Left colon (tissue), 2 donors: ENCODE results near the gene SCP2. TPM values are rescaled to one million over a fixed set of nuclear protein-coding genes. Genes with fewer than 3 reads are reported as not detected.

Experiments
- ATAC-seq: fragments of 200-7000 bp; cut with Tn5 transposase; one replicate; pipeline ENCODE4 v1.9.1; 2020; ENCODE audit warnings: mild to moderate bottlenecking, moderate library complexity
- DNase-seq, 2 donors: peaks; one replicate each; pipeline ENCODE4 v3.0.0-alpha.2; 2020
- intact Hi-C, 2 donors: fragments of 100-400 bp; cut with DNase I in 1 of 2; cut with micrococcal nuclease in 1 of 2; formaldehyde crosslinking; loops; one replicate each; pipeline versions ENCODE4 v1.11.2 to v1.14.0; 2022; cut with DNase I, micrococcal nuclease
- total RNA-seq, 2 donors: library from RNA; stranded (reverse); fragmentation: NEBNext Ultra II Directional; extraction: Animal tissue kit (Norgen Biotek cat#: 25700); gene quantifications; one replicate each; pipeline ENCODE4 v1.2.1, GENCODE V29; 2021
- donor health status: DM: no; HTN: no; CAD: no.
- donor health status: DM: yes; HTN: yes; CAD: no.

Gene SCP2
- total RNA-seq, 2 donors from 2014 or later = 303 to 312 TPM

DNA sequence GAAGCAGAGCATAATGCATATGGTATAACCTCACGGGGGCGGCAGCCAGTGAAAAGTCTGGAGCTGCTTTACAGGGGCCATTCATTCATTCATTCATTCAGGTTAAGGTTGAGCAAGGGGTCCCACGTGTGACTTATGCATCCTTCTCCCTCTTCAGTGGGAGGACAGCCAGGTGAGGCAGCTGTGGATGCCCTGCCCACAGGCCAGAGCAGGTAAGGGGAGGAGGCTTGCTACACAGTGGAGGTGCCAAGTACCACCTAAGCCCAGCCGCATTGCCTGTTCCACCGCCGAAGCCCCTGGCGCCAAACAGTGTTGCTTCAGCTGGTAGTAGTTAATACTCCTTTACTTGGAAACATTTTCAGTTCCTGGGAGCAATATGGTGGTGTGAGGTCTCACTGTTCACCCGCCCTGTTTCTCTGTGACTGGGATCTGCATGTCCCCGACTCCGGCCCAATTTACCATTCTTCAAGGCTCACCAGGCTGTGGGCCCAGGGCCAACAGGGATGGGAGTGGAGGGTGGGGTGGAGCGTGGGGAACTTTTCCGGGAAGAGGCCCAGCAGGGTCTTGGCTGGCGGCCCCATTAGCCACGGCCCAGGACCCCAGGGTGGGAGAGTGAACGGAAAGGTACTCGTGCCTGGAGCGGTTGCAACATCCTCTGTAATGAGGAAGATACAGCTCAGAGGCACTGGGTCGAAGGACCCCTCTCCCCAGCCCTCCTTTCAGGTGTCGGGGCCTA, 134.2 kb downstream of the SCP2 start:
- intact Hi-C loops = no loop called here
- ATAC-seq (no peak), DNase-seq (no peak)

DNA sequence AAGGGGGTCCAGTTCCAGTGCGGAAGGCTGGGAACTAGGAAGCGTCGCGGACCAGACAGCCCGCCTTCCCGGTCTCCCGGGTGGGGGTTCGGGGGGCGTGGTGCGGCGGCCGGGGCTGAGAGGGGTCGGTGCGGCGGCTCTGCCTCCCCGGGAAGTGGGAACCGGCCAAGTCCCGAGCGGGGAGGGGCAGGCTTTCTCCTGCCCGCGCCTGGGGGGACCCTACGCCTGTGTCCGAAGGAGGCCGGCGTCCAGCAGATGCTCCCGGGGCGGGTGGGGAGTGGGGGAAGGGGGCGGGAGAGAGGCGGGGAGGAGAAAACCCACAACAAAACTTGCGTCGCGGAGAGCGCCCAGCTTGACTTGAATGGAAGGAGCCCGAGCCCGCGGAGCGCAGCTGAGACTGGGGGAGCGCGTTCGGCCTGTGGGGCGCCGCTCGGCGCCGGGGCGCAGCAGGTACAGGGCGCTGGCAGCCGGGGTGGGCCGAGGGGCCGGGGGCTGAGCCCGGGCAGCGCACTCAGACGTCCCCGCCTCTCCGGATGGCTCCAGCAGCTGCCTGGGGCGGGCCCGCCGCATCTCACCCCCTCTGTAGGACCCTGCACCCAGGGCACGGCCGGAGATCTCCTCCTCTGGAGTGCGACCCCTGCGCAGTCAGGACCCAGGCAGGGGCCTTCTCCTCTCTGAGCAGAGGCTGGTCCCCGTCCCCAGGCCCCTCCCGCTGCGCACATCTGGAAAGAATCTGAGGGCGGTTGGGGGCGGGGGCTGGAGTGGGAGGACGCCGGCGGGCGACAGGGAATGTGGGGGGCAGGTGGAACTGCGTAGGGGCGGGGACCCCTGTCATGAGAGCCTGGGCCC, 135.0 kb downstream of the SCP2 start, which contains the start of gene PODN:
Gene PODN, plus strand, starts transcription at position 355 of the 849 bp plus-strand sequence. CDS start 7,643 bp downstream, outside the sequence.
- DNase-seq (peak in 1 of 2 donors; percentile 20), ATAC-seq (peak; percentile 31)
- intact Hi-C loops = no loop called here

DNA sequence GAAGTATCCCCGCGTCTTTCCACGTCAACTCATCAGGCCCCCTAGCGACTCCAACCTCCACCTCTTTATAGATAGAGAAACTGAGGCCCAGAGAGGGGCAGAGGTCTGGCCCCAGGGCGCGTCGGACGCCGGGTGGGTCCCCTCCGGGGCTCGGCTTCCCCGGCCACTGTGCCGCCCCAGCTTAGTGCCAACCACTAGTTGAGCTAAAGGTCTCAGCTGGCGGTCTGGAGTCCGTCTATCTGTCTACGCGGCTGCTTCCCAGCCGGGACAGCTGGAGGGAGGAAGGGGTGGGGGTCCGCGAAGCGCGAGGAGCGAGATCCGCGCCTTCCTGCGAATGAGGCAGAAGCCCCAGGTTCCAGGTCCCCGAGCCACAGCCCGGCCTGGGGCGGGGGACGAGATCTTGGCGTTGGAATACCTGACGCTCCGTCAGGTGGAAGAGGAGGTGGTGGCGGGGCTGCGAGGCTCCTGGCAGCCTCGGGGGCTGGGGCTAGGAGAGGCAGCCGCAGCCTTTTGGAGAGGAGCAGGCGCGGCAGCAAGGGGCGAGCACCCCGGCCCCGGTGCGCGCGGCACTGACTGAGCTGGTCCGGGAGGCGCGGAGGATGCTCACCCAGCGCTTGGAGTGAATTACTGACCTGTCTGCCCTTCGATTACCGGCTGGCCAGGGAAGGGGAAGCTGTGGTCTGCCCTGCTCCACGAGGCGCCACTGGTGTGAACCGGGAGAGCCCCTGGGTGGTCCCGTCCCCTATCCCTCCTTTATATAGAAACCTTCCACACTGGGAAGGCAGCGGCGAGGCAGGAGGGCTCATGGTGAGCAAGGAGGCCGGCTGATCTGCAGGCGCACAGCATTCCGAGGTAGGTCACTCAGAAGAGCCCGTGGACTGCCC, 135.9 kb downstream of the SCP2 start:
- intact Hi-C loops = no loop called here
- ATAC-seq (no peak), DNase-seq (no peak)

DNA sequence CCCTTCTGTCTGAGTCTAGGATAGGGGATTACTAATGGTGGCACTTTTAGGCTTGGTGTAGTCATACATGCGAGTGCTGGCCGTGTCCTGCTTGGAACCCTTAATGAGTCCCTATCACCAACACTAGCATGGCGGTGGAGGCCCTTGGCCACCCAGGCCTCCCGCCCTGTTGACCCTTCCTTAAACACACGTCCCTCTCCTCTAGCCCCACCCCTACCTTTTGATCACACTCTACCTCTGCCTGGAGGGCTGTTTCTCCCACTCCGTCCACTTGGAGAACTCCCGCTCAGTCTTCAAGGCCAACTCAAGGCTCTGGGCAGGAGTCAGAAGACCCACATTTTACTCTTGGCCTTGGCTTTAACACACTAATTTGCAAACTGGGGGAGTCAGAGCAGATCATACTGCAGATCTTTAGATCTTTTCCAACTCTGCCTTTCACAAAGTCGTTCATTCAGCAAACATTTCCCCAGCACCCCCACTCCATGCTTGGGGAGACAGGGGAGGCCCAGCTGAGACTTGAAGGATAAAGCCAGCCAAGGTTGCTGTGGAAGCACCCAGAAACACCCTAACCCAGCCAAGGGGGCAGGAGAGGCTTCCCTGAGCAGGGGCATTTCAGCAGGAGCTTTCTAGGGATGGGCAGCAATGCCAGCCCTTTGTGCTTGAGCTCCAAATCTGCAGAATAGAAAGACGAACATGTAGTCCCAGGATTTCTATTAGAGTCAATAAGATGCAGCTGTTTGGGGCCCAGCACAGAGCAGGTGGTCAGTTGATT, 136.9 kb downstream of the SCP2 start:
- intact Hi-C loops = no loop called here
- DNase-seq (no peak), ATAC-seq (no peak)

DNA sequence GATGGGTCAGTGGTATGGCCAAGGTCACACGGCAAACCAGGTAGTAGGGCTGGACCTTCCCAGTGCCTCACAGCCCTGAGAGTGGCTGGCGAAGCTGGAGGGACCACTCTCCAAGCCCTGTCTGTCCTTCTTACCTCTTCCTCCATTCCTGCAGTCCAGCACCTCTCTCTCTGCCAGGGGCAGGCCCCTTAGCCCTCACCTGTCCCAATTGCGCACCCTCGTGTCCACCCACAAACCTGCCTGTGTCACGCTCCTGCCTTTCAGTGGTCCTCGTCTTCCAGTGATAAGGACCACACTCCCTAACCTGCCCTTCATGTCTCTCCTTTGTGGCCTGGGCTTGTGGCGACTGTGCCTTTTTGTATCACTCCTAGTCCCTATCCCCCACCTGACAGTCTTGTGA, 138.3 kb downstream of the SCP2 start:
- DNase-seq (no peak), ATAC-seq (no peak)
- intact Hi-C loops = no loop called here

DNA sequence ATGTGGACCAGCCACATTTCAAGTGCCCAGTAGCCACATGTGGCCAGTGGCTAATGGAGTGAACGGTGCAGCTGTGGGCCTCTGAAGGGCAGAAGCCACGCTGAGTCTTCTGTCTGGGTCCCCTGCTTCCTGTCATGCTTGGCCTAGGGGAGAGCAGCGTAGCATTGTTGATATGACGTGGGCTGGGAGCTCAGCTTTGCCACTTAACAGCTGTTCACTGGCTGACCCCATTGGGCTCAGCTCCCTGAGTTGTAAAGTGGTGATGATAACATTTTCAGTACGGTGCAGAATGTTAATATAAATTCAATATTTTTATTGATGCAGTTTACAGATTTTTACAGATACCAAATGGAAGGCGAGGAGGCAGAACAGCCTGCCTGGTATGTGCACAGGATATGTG, 139.4 kb downstream of the SCP2 start:
- intact Hi-C loops = no loop called here
- ATAC-seq (no peak), DNase-seq (no peak)

DNA sequence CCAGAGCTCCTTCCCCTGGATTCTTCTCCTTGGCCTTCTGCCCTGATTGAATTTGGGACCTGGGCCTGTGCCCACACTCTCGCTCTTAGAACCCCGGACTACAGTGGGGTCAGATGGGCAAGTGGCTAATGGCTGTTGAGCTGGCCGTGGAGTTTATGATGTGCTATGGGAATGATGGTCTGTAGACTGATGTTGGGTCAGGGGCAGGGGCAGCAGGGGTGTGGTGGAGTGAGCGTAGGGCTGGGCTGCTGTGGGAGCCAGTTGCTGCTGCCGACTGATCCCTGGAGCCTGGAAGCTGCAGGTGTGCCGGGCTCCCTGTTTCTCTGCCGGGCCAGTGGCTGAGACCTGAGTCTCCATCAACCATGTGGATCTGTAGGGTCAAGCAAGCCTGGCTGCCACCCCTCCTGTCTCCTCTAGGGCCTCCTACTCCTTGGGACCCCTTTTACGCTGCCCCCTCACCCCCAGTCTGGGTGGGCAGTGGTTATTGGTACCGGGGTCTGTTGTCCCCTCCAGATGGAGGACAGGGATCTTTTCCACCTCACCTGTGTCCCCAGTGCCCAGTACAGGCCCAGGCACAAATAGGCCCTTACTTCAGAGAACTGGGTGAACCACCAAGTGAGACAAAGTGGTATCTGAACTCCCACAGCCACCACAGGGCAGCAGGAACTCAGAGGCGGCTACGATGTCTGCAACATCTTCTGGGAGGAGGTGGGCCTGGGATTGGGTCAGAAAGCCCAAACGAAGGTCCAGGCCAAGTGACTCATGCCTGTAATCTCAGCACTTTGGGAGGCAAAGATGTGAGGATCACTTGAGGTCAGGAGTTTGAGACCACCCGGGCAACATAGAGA, 140.0 kb downstream of the SCP2 start:
- no peak for ATAC-seq
- intact Hi-C loops = no loop called here
- no peak for DNase-seq

DNA sequence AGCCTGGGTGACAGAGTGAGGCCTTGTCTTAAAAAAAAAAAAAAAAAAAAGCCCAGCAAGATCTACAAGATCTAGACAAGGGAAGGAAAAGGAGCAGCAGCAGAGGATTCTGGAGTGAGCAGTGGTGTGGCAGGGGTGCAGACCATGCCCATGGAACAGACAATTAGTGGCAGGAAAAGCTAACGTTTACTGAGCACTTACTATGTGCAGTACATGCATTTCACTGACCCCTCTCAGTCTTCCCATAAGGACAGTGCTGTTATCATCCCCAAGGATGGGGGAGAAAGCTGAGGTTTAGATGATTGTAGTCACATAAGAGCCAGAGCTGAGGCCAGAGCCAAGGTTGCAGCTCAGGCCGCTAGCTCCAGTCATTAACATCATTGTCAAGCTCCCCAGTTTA, 140.8 kb downstream of the SCP2 start:
- DNase-seq (no peak), ATAC-seq (no peak)
- intact Hi-C loops = no loop called here

DNA sequence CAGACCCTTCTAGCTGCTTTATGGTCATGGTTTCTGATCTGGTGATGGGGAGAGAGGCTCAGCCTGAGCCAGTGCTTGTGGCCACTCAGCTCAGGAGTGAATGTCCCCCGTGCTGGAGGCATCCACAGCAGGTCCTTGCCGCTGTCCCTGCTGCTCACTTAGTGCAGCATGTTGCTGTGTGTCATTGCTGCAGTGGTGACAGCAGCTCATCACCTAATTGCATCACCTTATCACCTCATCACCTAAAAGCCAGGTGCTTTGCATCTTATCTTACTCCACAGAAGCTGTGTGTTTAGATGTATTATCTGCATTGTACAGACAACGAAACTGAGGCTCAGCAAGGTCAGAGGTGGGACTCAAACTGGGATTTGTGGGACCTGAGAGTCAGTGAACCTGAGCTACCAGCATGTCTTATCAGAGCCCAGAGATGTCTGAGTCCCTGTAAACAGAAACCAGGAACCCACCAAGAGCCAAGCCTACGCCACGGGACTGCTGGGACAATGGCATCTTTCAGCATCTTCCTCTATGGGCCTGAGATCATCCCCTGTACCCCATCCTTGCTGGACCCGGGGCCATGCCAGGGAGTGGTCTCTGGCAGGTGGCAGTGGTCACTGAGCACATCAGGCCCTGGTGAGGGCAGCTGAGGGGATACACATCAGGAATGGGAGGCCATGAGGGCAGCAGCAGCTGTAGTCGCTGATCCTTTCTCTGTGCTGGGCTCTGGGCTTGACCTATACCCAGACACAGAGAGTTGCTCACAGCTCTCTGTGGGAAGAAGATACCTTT, 141.4 kb downstream of the SCP2 start:
- intact Hi-C loops = no loop called here
- no peak for DNase-seq
- no peak for ATAC-seq

DNA sequence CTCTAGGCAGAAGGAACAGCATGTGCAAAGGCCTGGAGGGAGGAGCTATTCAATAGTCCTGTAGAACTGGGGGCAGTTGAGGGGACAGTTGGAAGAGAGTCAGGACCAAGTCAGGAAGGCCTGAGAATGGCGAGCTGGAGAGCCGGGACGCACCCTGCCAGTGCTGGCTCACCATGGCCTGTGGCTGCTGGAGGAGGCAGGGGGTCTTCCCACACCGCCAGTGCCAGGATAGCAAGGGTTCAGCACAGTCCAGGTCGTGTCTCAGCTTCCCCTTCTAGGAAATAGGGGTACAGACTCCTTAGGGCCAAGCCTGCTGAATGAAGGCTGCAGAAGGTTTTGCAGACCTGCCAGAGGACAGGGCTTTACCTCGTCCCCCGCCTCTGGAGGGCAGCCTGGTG, 142.2 kb downstream of the SCP2 start:
- intact Hi-C loops = no loop called here
- ATAC-seq = no peak
- DNase-seq = no peak

DNA sequence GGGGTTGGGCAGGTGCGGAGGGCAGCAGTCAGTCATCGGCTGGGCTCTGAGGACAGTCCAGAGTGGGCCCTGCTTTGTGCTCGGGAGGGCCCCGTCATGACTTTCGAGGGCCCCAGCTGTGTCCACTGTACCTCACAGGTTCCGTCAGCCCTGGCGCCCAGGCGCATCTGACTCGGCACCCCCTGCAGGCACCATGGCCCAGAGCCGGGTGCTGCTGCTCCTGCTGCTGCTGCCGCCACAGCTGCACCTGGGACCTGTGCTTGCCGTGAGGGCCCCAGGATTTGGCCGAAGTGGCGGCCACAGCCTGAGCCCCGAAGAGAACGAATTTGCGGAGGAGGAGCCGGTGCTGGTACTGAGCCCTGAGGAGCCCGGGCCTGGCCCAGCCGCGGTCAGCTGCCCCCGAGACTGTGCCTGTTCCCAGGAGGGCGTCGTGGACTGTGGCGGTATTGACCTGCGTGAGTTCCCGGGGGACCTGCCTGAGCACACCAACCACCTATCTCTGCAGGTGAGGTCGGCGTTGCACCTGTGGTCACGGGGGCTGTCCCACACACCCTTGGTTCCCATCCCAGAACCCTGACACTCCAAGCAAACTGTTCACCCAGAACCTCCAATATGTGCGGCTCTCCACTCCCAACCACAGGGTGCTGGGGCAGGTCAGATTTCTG, 142.7 kb downstream of the SCP2 start:
- DNase-seq = no peak
- intact Hi-C loops = no loop called here
- ATAC-seq = no peak

DNA sequence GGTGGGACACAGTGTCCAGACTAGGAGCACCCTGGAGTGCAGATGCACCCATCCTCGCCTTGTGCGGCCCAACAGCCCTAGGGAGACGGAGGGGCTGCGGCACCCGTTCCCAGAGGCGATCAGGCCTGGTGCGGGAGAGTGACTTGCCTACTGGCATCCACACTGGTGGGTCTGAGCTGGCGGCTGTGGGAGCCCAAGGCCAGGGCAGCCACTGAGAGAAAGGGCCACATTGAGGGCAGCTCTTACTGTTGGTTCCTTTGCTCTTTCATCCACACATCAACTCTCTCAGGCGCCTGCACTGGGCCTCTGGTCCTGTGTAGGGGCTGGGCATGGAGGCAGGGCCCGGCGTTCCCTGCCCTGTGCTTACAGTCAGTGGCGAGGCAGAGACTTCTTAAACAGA, 143.5 kb downstream of the SCP2 start:
- intact Hi-C loops = no loop called here
- DNase-seq (no peak), ATAC-seq (no peak)

DNA sequence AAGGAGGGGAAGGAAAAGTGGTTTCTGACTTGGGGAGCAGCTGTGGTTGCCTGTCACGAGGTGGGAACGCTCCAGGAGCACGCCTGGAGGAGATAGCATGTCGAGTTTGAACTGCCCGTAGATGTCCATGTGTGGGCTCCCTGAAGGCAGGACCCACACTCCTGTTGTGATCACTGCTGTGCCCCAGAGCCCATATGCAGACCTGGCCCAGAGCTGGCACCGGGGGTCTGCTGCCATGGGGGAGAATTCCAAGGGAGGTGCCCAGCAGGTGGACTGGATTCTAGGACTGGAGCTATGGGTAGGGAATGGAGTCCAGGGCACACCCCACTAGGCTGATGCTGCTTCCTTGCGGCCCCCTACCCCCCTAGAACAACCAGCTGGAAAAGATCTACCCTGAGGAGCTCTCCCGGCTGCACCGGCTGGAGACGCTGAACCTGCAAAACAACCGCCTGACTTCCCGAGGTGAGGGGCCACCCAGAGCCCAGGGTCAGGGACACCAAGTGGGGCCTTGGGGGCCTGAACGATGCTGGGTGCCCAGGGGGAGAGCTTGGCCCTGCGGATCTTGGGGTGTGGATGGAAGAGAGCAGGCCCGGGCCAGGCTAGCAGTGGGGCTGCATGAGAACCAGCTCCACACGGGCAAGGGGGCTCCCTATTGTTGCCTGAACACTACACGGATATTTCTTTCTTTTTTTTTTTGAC, 144.2 kb downstream of the SCP2 start:
- DNase-seq (no peak), ATAC-seq (no peak)
- intact Hi-C loops = no loop called here

DNA sequence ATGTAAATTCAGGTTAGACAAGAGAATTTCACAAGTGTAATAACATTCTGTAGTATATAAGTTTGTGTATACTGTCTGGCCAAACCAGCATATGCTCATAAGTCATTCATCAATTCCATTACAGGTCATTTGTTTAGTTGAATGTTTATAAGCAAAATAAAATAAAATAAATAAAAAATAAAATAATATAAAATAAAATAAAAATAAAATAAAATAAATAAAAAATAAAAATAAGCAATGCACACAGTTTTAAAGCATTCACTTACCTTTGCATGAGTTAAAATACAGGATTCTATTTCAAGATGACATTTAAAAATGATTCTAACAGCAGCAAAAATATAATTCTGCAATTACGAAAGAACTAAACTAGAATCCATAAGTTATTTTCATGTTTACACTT, 144.8 kb downstream of the SCP2 start:
- DNase-seq (no peak), ATAC-seq (no peak)
- intact Hi-C loops = no loop called here

DNA sequence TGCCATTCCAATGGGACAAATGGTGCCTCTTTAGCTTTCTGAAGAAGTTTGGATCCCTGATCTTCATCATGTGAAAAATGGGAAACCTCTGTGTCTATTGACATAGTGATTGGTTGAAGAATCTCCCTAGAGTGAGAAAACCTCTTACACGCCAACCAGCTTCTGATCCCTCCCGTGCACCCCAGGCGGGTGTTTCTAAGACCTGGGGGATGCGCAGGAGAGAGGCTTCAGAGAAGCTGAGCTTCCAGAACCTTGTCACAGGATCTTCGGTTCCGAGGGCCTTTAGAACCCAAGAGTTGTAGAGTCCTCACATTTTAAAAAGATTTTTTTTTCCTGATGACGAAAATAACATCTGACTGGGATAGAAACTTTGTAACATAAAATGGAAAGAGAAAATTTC, 146.2 kb downstream of the SCP2 start:
- intact Hi-C loops = no loop called here
- DNase-seq (no peak), ATAC-seq (no peak)

DNA sequence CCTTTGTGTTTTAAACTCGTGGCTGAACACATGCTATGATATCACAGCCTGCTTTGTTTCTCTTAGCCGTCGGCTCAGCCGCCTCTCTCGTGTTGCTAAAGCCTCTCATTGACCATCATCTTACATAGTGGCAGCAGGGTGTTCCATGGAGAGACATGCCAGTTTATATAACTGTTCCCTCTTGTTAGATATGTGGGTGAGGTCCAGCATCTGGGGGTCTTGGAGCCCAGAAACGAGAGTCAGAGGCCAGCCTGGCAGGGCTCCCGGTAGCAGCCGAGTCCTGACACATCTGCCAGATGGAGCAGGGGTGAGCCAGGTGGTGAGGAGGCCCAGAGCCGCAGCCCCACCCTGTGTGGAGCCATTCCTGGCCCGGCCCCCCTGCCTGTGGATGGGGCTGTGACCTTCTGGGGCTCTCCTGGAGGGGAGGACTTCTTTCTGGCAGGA, 146.8 kb downstream of the SCP2 start:
- peak; percentile 37 for ATAC-seq
- intact Hi-C loops = no loop called here
- peak; percentile 3 to 28 for DNase-seq
